Muscle layer of colon (tissue), 2 donors: ENCODE measurements around the gene ARHGAP8.

Source experiments
- H3K27ac ChIP-seq: one replicate; pipeline ENCODE4 v1.7.0; 2013; ENCODE audit warnings: low read depth, mild to moderate bottlenecking, low read length, moderate library complexity
- H3K27me3 ChIP-seq, 2 donors: one replicate each; pipeline ENCODE4 v1.7.0; 2013; ENCODE audit warnings: low read length in 2 of 2, mild to moderate bottlenecking in 2 of 2; ENCODE audit not compliant: insufficient read depth in 2 of 2, control insufficient read depth in 1 of 2
- H3K36me3 ChIP-seq: one replicate; pipeline ENCODE4 v1.7.0; 2013; ENCODE audit warnings: mild to moderate bottlenecking, low read length; ENCODE audit not compliant: insufficient read depth
- H3K4me1 ChIP-seq: one replicate; pipeline ENCODE4 v1.7.0; 2013; ENCODE audit warnings: mild to moderate bottlenecking, low read length; ENCODE audit not compliant: insufficient read depth
- H3K4me3 ChIP-seq, 2 donors: one replicate each; pipeline ENCODE4 v1.7.0; 2013; ENCODE audit warnings: low read length in 2 of 2, low read depth in 1 of 2, mild to moderate bottlenecking in 1 of 2, moderate library complexity in 1 of 2
- H3K9ac ChIP-seq: one replicate; pipeline ENCODE4 v1.7.0; 2013; ENCODE audit warnings: low read length
- H3K9me3 ChIP-seq: one replicate; pipeline ENCODE4 v1.7.0; 2013; ENCODE audit warnings: mild to moderate bottlenecking, low read length
- donor health status: abdominal sarcoma.
- donor health status: Adenocarcinoma of cecum.

The ARHGAP8 gene

GRCh38 chr22:44727148-44727547, 25.2 kb upstream of the ARHGAP8 start:
- H3K36me3 ChIP-seq = no peaks in the 10 kb centered on the region

GRCh38 chr22:44727709-44728108, 24.7 kb upstream of the ARHGAP8 start:
- H3K27ac ChIP-seq = no peak overlapping the region
- peaks cover 0 to 18% of the 10 kb centered on the region in 2 donors for H3K27me3 ChIP-seq
- H3K9ac ChIP-seq = no peak overlapping the region
- H3K36me3 ChIP-seq = no peaks in the 10 kb centered on the region
- no peaks in the 10 kb centered on the region for H3K9me3 ChIP-seq
- peaks cover 15% of the 10 kb centered on the region for H3K4me1 ChIP-seq
- no peak overlapping the region for H3K4me3 ChIP-seq

More at GRCh38 chr22:44727148-44727547, 25.2 kb upstream of the ARHGAP8 start:
- Histone ChIP-seq H3K27me3 (peaks cover 0 to 18% of the 10 kb centered on the region in 2 donors), H3K9me3 (no peaks in the 10 kb centered on the region), H3K4me1 (peaks cover 15% of the 10 kb centered on the region), H3K27ac (no peak overlapping the region), H3K9ac (no peak overlapping the region), H3K4me3 (no peak overlapping the region)

GRCh38 chr22:44728761-44729324, 23.5 kb upstream of the ARHGAP8 start:
- H3K27ac ChIP-seq = no peak overlapping the region
- no peak overlapping the region for H3K9ac ChIP-seq
- H3K4me3 ChIP-seq = peak overlapping the region in 1 of 2 donors; percentile 23
- H3K36me3 ChIP-seq = no peaks in the 10 kb centered on the region
- H3K4me1 ChIP-seq = peaks cover 15% of the 10 kb centered on the region
- H3K9me3 ChIP-seq = no peaks in the 10 kb centered on the region
- peaks cover 0 to 18% of the 10 kb centered on the region in 2 donors for H3K27me3 ChIP-seq

- Histone ChIP-seq H3K4me1 (peaks cover 15% of the 10 kb centered on the region), H3K4me3 (peak overlapping the region in 1 of 2 donors; percentile 23), H3K9me3 (no peaks in the 10 kb centered on the region), H3K27me3 (peaks cover 0 to 18% of the 10 kb centered on the region in 2 donors), H3K27ac (peak overlapping the region; percentile 26), H3K36me3 (no peaks in the 10 kb centered on the region), H3K9ac (no peak overlapping the region)
These were observed 22.9 kb upstream of the ARHGAP8 start for GRCh38 chr22:44729391-44730021.

GRCh38 chr22:44730022-44730393, 22.4 kb upstream of the ARHGAP8 start:
- no peak overlapping the region for H3K9ac ChIP-seq
- H3K27ac ChIP-seq = no peak overlapping the region
- H3K27me3 ChIP-seq = peaks cover 0 to 18% of the 10 kb centered on the region in 2 donors
- H3K9me3 ChIP-seq = no peaks in the 10 kb centered on the region
- peaks cover 15% of the 10 kb centered on the region for H3K4me1 ChIP-seq
- H3K36me3 ChIP-seq = no peaks in the 10 kb centered on the region
- H3K4me3 ChIP-seq = no peak overlapping the region

- H3K27ac ChIP-seq = no peak overlapping the region
- no peaks in the 10 kb centered on the region for H3K36me3 ChIP-seq
- peaks cover 0 to 18% of the 10 kb centered on the region in 2 donors for H3K27me3 ChIP-seq
- H3K9me3 ChIP-seq = no peaks in the 10 kb centered on the region
- peaks cover 15% of the 10 kb centered on the region for H3K4me1 ChIP-seq
- no peak overlapping the region for H3K4me3 ChIP-seq
- no peak overlapping the region for H3K9ac ChIP-seq
These were observed 21.7 kb upstream of the ARHGAP8 start for GRCh38 chr22:44730490-44731356.

GRCh38 chr22:44731357-44731970, 20.9 kb upstream of the ARHGAP8 start:
- no peak overlapping the region for H3K9ac ChIP-seq
- H3K9me3 ChIP-seq = no peaks in the 10 kb centered on the region
- no peak overlapping the region for H3K4me3 ChIP-seq
- peaks cover 0 to 14% of the 10 kb centered on the region in 2 donors for H3K27me3 ChIP-seq
- no peaks in the 10 kb centered on the region for H3K36me3 ChIP-seq
- H3K4me1 ChIP-seq = peaks cover 15% of the 10 kb centered on the region
- no peak overlapping the region for H3K27ac ChIP-seq

GRCh38 chr22:44732017-44732561, 20.3 kb upstream of the ARHGAP8 start:
- Histone ChIP-seq H3K27me3 (peaks cover 0 to 10% of the 10 kb centered on the region in 2 donors), H3K9ac (no peak overlapping the region), H3K9me3 (no peaks in the 10 kb centered on the region), H3K27ac (no peak overlapping the region), H3K4me1 (peaks cover 15% of the 10 kb centered on the region), H3K36me3 (no peaks in the 10 kb centered on the region), H3K4me3 (no peak overlapping the region)

GRCh38 chr22:44732661-44733060, 19.7 kb upstream of the ARHGAP8 start:
- Histone ChIP-seq H3K27me3 (peaks cover 0 to 10% of the 10 kb centered on the region in 2 donors), H3K36me3 (no peaks in the 10 kb centered on the region), H3K9ac (no peak overlapping the region), H3K4me3 (no peak overlapping the region), H3K9me3 (no peaks in the 10 kb centered on the region), H3K4me1 (peaks cover 15% of the 10 kb centered on the region), H3K27ac (no peak overlapping the region)

GRCh38 chr22:44733426-44734106, 18.8 kb upstream of the ARHGAP8 start:
- Histone ChIP-seq H3K27ac (no peak overlapping the region), H3K4me1 (peaks cover 14% of the 10 kb centered on the region), H3K36me3 (no peaks in the 10 kb centered on the region), H3K27me3 (peaks cover 0 to 9% of the 10 kb centered on the region in 2 donors), H3K9me3 (no peaks in the 10 kb centered on the region), H3K4me3 (no peak overlapping the region), H3K9ac (no peak overlapping the region)
